A549 (cell line): ENCODE data around the gene ELANE. TPM values are rescaled to one million over a fixed set of nuclear protein-coding genes. Genes with fewer than 3 reads are reported as not detected.

ENCODE experiments used
- ATAC-seq, 2 experiments: fragments of 200-7000 bp in 1 of 2; fragments of >200 bp in 1 of 2; cut with Nextera tagmentation in 1 of 2; cut with Tn5 transposase in 1 of 2; 3 replicates each; pipeline versions ENCODE4 v1.8.0 to v1.9.1; 2018 to 2020; ENCODE audit warnings: mild to moderate bottlenecking in 1 of 2, moderate library complexity in 1 of 2
- CTCF ChIA-PET: fragments of 300-600 bp; sonication (Branson Sonifier 250); formaldehyde crosslinking; extraction: SDS; loops from one replicate; lab custom pipeline; 2021; ENCODE audit warnings: antibody characterized with exemption, inconsistent platforms; lab: Yijun Ruan, JAX
- POLR2A ChIA-PET: fragments of 350-600 bp; formaldehyde crosslinking; extraction: SDS; loops from one replicate; lab custom pipeline; 2021; ENCODE audit warnings: antibody characterized with exemption, inconsistent platforms; lab: Yijun Ruan, JAX
- DNase-seq, 2 experiments: peaks; one replicate each; pipeline versions ENCODE4 v3.0.0 to v3.0.0-alpha.2; 2011 to 2016; ENCODE audit warnings: low read depth in 1 of 2, low spot score in 1 of 2
- FAIRE-seq: peaks from 2 replicates; lab custom pipeline; 2011; peaks lifted over from hg19 to GRCh38; lab: Jason Lieb, UNC
- H3K27ac ChIP-seq, 2 experiments: fragments of >200 bp; sonication (Bioruptor Twin); formaldehyde crosslinking; 3 replicates each; pipeline ENCODE4 v1.5.1; 2016 to 2017
- H3K4me1 ChIP-seq: fragments of >200 bp; sonication (Bioruptor Twin); formaldehyde crosslinking; 3 replicates; pipeline ENCODE4 v1.6.1; 2016
- H3K4me2 ChIP-seq: fragments of >200 bp; sonication (Bioruptor Twin); formaldehyde crosslinking; 3 replicates; pipeline ENCODE4 v1.6.1; 2016
- H3K4me3 ChIP-seq: fragments of >200 bp; sonication (Bioruptor Twin); formaldehyde crosslinking; 3 replicates; pipeline ENCODE4 v1.5.1; 2016
- H3K9me3 ChIP-seq: fragments of >200 bp; sonication (Bioruptor Twin); formaldehyde crosslinking; 3 replicates; pipeline ENCODE4 v1.6.1; 2016
- CHD2 ChIP-seq: fragments of 150-350 bp; IDR thresholded peaks from 2 replicates; pipeline ENCODE4 v1.6.1; 2014; ENCODE audit warnings: low read length; ENCODE audit not compliant: partially characterized antibody
- ELK1 ChIP-seq: fragments of 150-350 bp; IDR thresholded peaks from 2 replicates; pipeline ENCODE4 v1.6.1; 2014; ENCODE audit warnings: low read depth, mild to moderate bottlenecking, low read length
- HES2 ChIP-seq: fragments of >200 bp; sonication (Bioruptor Twin); formaldehyde crosslinking; IDR thresholded peaks from 2 replicates; pipeline ENCODE4 v1.6.1; 2016
- HEYL ChIP-seq: fragments of 250-450 bp; sonication (Bioruptor Pico); IDR thresholded peaks from 2 replicates; pipeline ENCODE4 v1.8.0; 2021; ENCODE audit warnings: mild to moderate bottlenecking, moderate library complexity
- HMGXB4 ChIP-seq: fragments of 250-450 bp; sonication (Bioruptor Pico); IDR thresholded peaks from 2 replicates; pipeline ENCODE4 v1.5.0; 2021; ENCODE audit warnings: mild to moderate bottlenecking, moderate library complexity, borderline replicate concordance
- HOXA7 ChIP-seq: fragments of 250-450 bp; sonication (Bioruptor Pico); IDR thresholded peaks from 2 replicates; pipeline ENCODE4 v1.5.0; 2020; ENCODE audit warnings: mild to moderate bottlenecking, moderate library complexity
- HOXB13 ChIP-seq: fragments of 250-450 bp; sonication (Bioruptor Pico); IDR thresholded peaks from 2 replicates; pipeline ENCODE4 v1.5.0; 2020; ENCODE audit warnings: low read depth, mild to moderate bottlenecking, moderate library complexity
- HOXB5 ChIP-seq: fragments of 250-450 bp; sonication (Bioruptor Pico); IDR thresholded peaks from 2 replicates; pipeline ENCODE4 v1.5.0; 2020; ENCODE audit warnings: mild to moderate bottlenecking, moderate library complexity
- KDM5A ChIP-seq: fragments of 200-600 bp; sonication (generic); IDR thresholded peaks from 2 replicates; pipeline ENCODE4 v1.6.1; 2016; ENCODE audit warnings: antibody characterized with exemption, mild to moderate bottlenecking
- NPAS2 ChIP-seq: fragments of 250-450 bp; sonication (Bioruptor Pico); IDR thresholded peaks from 2 replicates; pipeline ENCODE4 v1.8.0; 2022; ENCODE audit warnings: mild to moderate bottlenecking, moderate library complexity, borderline replicate concordance
- RAD21 ChIP-seq, 2 experiments: fragments of >200 bp in 1 of 2; sonication (Bioruptor Twin) in 1 of 2; formaldehyde crosslinking in 1 of 2; IDR thresholded peaks in 1 of 2; conservative IDR thresholded peaks in 1 of 2; 2 replicates in 1 of 2; 3 replicates in 1 of 2; pipeline ENCODE4 v1.6.1; 2012 to 2018; ENCODE audit warnings: inconsistent platforms in 1 of 2
- RNF2 ChIP-seq: fragments of 200-600 bp; sonication (generic); IDR thresholded peaks from 2 replicates; pipeline ENCODE4 v1.6.1; 2016; ENCODE audit warnings: low read depth, mild to moderate bottlenecking, antibody characterized with exemption, moderate library complexity, borderline replicate concordance
- SREBF2 ChIP-seq: fragments of 450-650 bp; IDR thresholded peaks from 2 replicates; pipeline ENCODE4 v1.6.1; 2014; ENCODE audit warnings: mild to moderate bottlenecking, moderate library complexity
- TFCP2L1 ChIP-seq: fragments of 250-450 bp; sonication (Bioruptor Pico); IDR thresholded peaks from 2 replicates; pipeline ENCODE4 v1.5.0; 2021; ENCODE audit warnings: mild to moderate bottlenecking
- ZFP36 ChIP-seq: fragments of 450-650 bp; IDR thresholded peaks from 2 replicates; pipeline ENCODE4 v1.6.1; 2014; ENCODE audit warnings: borderline replicate concordance; ENCODE audit not compliant: partially characterized antibody
- ZSCAN20 ChIP-seq: fragments of 250-450 bp; sonication (Bioruptor Pico); IDR thresholded peaks from 2 replicates; pipeline ENCODE4 v1.8.0; 2022; ENCODE audit warnings: mild to moderate bottlenecking, moderate library complexity
- WGBS: methylation state at CpG from one replicate; pipeline ENCODE4 v1.1.6; 2017; ENCODE audit errors: missing lambda C conversion rate; 5-methylcytosine and 5-hydroxymethylcytosine counted together
- polyA plus RNA-seq, 4 experiments: library from polyadenylated mRNA; depleted of rRNA in 3 of 4; stranded (reverse); fragments of >200 nt; fragmentation: RNase III in 1 of 4; extraction: RNeasy Plus Mini Kit Qiagen cat#74134 plus additional on column Dnase treatment in 1 of 4; gene quantifications; 2 replicates in 3 of 4; 3 replicates in 1 of 4; pipeline ENCODE4 v1.2.3, GENCODE V29; 2011 to 2017

Gene ELANE
- polyA plus RNA-seq, 2 of the 4 experiments (the other 2 are of a cell fraction), result 0.15 to 0.35 TPM

GRCh38 chr19:824885-825284 lies 27.2 kb upstream of the ELANE start:
- 91% methylated on average over 13 of the region's 15 CpGs for WGBS
- TF ChIP-seq HOXB13 (CRISPR knock-in tag) (no peak), HOXB5 (no peak)
- no peak overlapping the region for H3K4me2 ChIP-seq
- no peak overlapping the region for H3K4me3 ChIP-seq
- DNase-seq (no peak), FAIRE-seq (no peak), ATAC-seq (no peak)
- H3K9me3 ChIP-seq, result no peaks in the 10 kb centered on the region
- ChIA-PET CTCF (no interaction called here), POLR2A (no interaction called here)
- H3K4me1 ChIP-seq, result peaks cover 7% of the 10 kb centered on the region; the same call in 2 of the 3 replicates
- no peak overlapping the region for H3K27ac ChIP-seq

GRCh38 chr19:825897-826644 lies 26.0 kb upstream of the ELANE start:
- 73% methylated on average over 12 of the region's 19 CpGs for WGBS
- TF ChIP-seq RAD21 (conservative IDR thresholded peaks at IDR 0.05 in 1 of 2, IDR thresholded peaks at IDR 0.05 in 1 of 2), result no peak
- TF ChIP-seq HMGXB4 (CRISPR knock-in tag), result no peak
- no peak for TF ChIP-seq RNF2
- no peak for TF ChIP-seq SREBF2
- no peak for TF ChIP-seq CHD2
- TF ChIP-seq KDM5A, result no peak
- TF ChIP-seq ZSCAN20 (CRISPR knock-in tag), result no peak
- no peak for TF ChIP-seq ELK1
- no peak for TF ChIP-seq HES2
- TF ChIP-seq NPAS2 (CRISPR knock-in tag), result no peak
- no peak for TF ChIP-seq ZFP36
- TF ChIP-seq HEYL, result no peak
- TF ChIP-seq HOXA7, result no peak
- TF ChIP-seq, all 56 proteins: peak for 0
- no peak overlapping the region for H3K4me3 ChIP-seq
- DNase-seq (no peak), FAIRE-seq (no peak), ATAC-seq (no peak)
- H3K9me3 ChIP-seq, result no peaks in the 10 kb centered on the region
- peaks cover 7% of the 10 kb centered on the region; the same call in 2 of the 3 replicates for H3K4me1 ChIP-seq
- POLR2A ChIA-PET, result interaction anchor here (0.7 kb wide), 1 partner anchor 25 kb away, joined by 5 read pairs; no protein-coding TSS in a partner anchor
- no peak overlapping the region for H3K27ac ChIP-seq
- no peak overlapping the region for H3K4me2 ChIP-seq
- CTCF ChIA-PET, result interaction anchor here (1.5 to 1.6 kb wide), 2 partner anchors 25 to 57 kb away, joined by 3 to 10 read pairs; no protein-coding TSS in a partner anchor

- ChIA-PET CTCF (interaction anchor here (1.6 kb wide), 1 partner anchor 58 kb away, joined by 10 read pairs; no protein-coding TSS in a partner anchor), POLR2A (interaction anchor here (0.6 kb wide), 1 partner anchor 10 kb away, joined by 4 read pairs; no protein-coding TSS in a partner anchor)
- Histone ChIP-seq H3K9me3 (no peaks in the 10 kb centered on the region), H3K4me1 (peaks cover 7% of the 10 kb centered on the region; the same call in 2 of the 3 replicates), H3K27ac (no peak overlapping the region), H3K4me3 (no peak overlapping the region), H3K4me2 (no peak overlapping the region)
- FAIRE-seq, result no peak
- no peak for TF ChIP-seq TFCP2L1 (CRISPR knock-in tag)
- no peak for ATAC-seq
- no peak for DNase-seq
- 89% methylated on average over 11 of the region's 11 CpGs for WGBS
Measured at GRCh38 chr19:827314-827709, 24.8 kb upstream of the ELANE start.
